NCI-H69 (cell line): ENCODE results near the gene IRX6.

ENCODE experiments used
- DNase-seq: peaks from one replicate; lab custom pipeline; 2025; lab: John Stamatoyannopoulos, UW

The IRX6 gene

DNA sequence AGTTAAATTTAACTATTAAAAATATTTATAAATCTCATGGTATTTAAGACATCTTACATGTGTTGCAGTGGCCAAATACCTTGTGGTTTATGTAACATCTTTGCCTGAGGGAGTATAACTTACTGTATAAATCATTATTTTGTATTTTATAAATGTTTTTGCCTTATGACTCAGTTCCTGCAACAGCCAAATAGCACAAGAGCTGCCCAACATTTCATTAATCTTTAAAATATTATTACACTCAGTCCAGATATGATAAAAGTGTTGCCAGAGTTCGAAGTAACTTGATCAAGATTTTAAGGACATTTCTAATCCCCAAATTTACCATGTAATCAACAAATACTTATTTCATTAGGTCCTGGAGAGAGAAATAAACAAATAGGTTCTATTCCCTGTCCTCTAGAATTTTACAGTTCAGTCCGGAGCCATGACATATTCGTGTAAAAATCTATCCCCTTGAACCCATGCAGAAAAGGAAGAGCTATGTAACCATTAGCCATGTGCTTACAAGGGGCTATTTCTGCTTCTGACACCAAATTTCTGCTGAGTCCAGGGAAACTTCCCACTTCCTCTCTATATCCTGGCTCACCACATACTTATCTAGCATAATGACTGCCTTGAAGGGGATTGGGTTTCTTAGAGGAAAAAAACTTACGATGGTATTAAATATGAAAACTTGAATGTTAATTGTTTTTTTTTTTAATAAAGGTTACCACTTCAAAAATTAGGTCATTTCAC is 44.0 kb downstream of the IRX6 start:
- no peak for DNase-seq

DNA sequence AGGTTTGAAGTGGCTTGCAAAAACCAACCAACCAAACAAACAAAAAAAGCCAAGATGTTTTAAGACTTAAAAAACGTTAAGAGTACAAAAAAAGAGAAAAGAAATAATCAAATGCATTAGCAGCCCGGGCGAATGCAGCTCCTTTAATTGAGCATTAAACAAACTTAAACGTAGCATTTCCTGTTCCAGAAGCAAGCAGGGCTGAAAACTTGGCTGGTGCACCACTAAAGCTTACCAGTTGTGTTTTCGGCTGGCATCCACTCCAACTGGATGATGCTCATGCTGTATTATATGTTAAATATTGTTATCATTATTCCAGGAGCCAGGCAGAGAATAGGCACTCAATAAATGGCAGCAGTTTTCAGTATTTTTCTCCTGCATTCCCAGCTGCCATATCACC is 45.1 kb downstream of the IRX6 start:
- DNase-seq = no peak

DNA sequence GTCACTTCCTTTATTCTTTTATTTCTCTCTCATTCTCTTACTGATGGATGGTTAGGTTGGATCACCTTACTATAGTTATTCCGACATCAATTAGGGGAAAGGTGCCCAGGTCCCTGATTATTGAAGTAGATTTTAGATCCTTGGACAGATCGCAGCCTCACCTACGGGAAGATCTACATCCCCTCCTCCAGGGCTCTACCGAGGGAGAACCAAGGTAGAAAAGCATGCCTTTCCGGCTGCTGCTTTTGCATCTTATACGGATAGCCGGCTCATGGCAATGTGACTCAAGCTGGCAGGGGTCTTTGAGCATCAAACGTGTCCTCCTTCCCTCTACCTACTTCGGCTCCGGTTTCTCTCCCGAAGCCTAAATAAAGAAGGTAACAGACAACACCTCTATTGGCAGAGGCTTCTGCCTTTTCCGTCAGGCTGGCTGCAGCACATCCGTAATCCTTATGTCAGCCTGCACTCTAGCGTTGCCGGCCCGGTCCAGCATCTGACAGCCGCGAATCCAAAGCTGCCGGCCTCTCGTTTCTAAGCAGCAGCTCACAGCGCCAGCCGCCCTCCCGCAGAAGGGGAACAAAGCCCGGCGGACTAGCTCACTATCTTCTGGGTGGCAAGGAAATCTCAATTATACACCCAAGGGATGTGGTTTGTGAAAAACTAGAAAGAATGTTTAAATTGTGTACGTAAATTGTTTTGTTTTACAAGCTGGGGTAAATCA is 46.9 kb downstream of the IRX6 start:
- peak; percentile 21 for DNase-seq

DNA sequence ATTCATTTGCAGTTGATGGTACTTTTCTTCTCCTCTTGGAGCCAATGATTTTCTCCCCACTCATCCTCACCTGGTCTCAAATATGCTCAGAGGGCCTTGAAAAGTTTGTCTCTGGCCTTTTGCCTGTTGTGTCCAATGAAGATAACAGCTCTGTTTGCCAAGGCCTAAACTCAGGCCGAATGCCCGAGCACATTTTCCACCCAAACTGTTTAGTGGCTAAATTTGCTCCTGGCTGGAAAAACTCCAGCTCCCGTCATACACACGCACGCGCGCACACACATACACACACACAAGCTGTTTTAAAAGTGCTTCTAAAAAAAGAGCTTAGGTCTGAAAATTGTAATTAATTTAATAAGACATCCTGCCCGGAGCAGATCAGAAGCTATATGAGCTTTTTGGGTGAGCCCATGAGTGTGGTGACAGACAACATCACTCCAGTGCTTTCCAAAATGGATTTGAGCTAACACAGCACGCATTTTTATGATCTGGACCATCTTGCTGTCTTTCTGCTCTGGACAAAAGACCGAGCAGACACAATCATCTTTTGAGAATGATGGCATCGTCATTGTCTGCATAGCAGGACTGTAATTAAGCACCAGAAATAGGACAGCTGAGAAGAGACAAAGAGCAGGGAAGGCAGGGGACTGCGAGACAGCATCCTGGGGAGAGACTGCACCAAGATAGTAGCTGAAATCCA is 48.9 kb downstream of the IRX6 start:
- no peak for DNase-seq

DNA sequence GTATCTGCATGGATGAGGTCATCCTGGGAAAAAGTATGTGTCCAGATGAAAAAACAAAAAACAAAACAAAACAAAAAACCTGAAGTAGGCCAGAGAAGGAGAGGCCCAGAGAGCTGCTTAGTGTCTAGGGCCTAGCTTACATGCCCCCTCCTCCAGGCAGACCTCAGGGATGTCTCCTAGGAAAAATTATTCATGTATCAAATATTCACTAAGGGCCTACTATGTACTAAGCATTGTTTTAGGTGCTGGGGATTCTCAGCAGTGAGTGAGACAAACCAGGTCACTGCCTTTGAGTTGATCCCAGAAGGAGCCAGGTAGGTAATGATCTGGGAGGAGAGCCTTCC is 49.5 kb downstream of the IRX6 start:
- no peak for DNase-seq

DNA sequence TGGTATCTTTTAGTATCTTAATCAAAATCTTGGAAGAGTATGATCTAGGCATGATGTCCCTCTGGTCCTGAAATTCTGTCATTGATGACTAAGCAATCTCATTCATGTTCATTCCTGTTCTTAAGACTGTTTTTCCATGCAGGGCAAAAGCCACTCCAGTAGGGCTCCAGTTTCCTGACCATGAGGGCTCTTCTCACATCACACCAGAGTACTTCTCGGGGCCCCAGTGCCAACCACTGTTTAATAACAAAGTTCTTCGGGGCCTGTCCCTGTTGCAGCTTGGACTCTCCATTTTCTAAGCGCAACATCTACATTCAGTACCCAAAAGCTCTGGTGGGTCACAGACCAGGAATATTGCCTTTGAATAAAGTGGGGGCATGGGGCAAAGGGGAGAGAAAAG is 52.0 kb downstream of the IRX6 start:
- DNase-seq = no peak

DNA sequence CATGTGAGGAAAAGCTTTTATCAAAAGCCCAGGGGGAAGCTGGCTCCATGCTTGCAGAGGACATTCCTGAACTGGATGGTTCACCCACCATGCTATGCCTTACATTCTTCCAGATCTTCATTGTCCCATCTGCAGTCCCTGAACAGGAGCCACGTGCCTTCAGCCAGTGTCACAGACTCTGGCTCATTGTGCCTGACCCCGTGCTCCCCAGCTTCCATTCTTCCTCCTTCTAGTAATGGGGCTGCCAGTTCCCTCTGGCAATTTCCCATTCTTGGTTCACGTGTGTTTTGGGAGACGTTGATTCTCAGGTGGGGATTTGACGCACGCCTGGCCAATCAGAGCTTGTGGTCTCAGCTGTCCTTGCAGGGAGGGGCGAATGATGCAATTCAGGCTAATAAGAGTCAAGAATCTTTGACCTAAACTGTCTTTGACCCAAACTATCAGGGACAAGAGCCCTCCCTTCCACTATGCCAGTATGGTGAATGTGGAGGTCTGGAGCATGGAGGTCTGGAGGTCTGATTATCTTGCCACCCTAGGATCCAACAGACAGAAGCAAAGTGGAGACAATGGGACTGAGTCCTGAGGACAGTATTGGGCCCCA is 52.7 kb downstream of the IRX6 start:
- no peak for DNase-seq

DNA sequence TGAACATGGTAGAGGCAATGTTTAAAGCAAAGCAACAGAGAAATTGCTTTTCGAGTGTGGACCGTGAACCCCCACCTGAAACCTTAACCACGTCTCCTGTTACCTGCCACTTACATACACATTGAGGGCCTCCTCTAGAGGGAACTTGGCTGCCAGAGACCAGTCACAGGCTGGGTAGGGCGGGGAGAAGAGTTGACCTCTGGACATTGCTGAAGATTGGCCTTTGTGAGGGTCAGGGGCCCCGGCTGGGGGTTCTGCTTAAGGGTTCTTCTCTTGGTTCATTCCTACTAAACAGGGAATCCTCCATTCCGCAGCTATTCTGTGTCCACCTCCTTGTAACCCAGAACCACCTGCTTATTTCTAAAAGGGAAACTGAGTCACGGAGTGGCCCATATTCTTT is 53.8 kb downstream of the IRX6 start:
- DNase-seq = no peak

DNA sequence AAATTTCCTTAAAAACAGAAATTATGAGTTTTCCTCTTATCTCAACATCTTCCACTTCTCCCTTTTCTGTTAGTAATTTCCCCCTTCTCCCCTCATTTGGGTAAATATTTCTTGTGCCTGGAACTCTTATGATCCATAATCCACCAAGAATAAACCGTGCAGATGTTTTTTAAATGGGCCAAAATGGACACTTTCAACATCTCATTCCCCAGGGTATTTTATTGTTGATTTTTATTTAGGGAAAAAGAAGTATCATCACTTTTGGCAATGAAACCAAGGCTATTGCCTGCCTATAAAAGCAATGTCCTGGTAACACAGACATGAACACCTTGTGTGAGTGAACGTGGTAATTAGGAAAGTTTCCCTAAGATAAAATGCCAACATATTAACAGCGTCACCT is 54.6 kb downstream of the IRX6 start:
- no peak for DNase-seq

DNA sequence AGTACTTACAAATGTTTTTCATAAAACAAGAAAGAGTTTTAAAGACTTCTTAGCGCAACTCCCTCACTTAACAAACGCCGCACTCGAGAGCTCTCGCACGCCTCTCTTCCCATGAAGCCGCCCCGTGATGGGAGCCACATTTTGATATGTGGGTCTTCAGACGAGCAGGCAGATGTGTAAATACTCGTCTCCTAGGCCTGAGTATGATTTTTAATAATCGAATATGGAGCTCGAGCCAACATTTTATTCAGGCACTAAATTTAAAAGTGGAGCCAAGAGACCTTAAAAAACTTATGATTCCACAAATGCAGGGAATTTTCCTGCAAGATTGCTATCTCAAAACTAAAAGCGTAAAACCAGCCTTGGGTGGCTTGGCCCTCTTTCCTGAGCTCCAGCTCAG is 55.4 kb downstream of the IRX6 start:
- DNase-seq = no peak

DNA sequence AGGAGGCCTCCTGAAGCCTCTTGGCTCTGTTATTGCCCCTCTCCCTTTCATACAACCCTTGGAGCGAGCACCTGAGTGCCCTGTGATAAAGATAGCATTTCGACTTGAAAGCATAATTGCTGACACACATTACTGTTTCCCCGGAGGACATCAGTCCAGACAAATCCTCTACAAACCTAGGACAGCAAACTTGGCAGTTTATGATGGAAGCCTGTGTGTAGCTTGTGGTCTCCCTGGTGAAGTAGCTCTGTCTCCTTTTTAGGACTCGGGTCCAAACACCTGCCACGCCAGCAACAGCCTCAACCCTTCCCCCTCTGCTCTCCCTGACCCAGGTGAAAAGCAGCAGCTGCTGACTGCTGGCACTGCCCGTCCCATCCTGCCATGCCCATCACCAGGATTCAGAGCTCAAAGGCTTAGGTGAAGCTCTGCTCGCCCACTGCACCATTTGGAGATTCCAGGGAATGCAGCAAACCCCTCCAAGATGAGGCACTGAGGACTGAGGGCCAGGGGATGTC is 55.9 kb downstream of the IRX6 start:
- no peak for DNase-seq
